ES-I3 (cell line): Measurements from ENCODE around the gene ZBED4.
A peak's percentile ranks its signal among the peaks of the same experiment; 100 is the strongest.

ENCODE experiments used
- H3K36me3 ChIP-seq: 2 replicates; pipeline ENCODE4 v1.6.1; 2013; ENCODE audit warnings: mild to moderate bottlenecking, low read length, control low read depth, moderate library complexity; ENCODE audit not compliant: insufficient read depth
- H3K4me1 ChIP-seq: 2 replicates; pipeline ENCODE4 v1.6.1; 2013; ENCODE audit warnings: mild to moderate bottlenecking, control low read depth, low read length; ENCODE audit not compliant: insufficient read depth
- H3K9ac ChIP-seq: 2 replicates; pipeline ENCODE4 v1.6.1; 2013; ENCODE audit warnings: low read depth, mild to moderate bottlenecking, low read length, moderate library complexity
- H3K9me3 ChIP-seq: 2 replicates; pipeline ENCODE4 v1.6.1; 2013; ENCODE audit warnings: mild to moderate bottlenecking, low read length, moderate library complexity; ENCODE audit not compliant: control insufficient read depth, insufficient read depth

Gene ZBED4

GRCh38 chr22:49918911-49919881 lies 65.6 kb downstream of the ZBED4 start:
- Histone ChIP-seq H3K36me3 (no peaks in the 10 kb centered on the region), H3K9me3 (no peaks in the 10 kb centered on the region), H3K9ac (peak overlapping the region; percentile 93), H3K4me1 (peaks cover 3% of the 10 kb centered on the region; the same call in 1 of the 2 replicates)

- Histone ChIP-seq H3K36me3 (no peaks in the 10 kb centered on the region; the same call in 1 of the 2 replicates), H3K4me1 (peaks cover 3% of the 10 kb centered on the region; the same call in 1 of the 2 replicates), H3K9me3 (no peaks in the 10 kb centered on the region), H3K9ac (no peak overlapping the region)
These were observed 67.2 kb downstream of the ZBED4 start for GRCh38 chr22:49920859-49921258.

- Histone ChIP-seq H3K9me3 (no peaks in the 10 kb centered on the region), H3K9ac (no peak overlapping the region), H3K36me3 (no peaks in the 10 kb centered on the region; the same call in 1 of the 2 replicates), H3K4me1 (peaks cover 3% of the 10 kb centered on the region; the same call in 1 of the 2 replicates)
These were observed 68.0 kb downstream of the ZBED4 start for GRCh38 chr22:49921508-49922278.

GRCh38 chr22:49922484-49922883 lies 68.8 kb downstream of the ZBED4 start:
- no peaks in the 10 kb centered on the region for H3K9me3 ChIP-seq
- no peak overlapping the region for H3K9ac ChIP-seq
- no peaks in the 10 kb centered on the region; the same call in 1 of the 2 replicates for H3K36me3 ChIP-seq
- peaks cover 3% of the 10 kb centered on the region; the same call in 1 of the 2 replicates for H3K4me1 ChIP-seq

GRCh38 chr22:49922926-49923325 lies 69.3 kb downstream of the ZBED4 start:
- Histone ChIP-seq H3K9me3 (no peaks in the 10 kb centered on the region), H3K36me3 (no peaks in the 10 kb centered on the region; the same call in 1 of the 2 replicates), H3K4me1 (peaks cover 3% of the 10 kb centered on the region; the same call in 1 of the 2 replicates), H3K9ac (no peak overlapping the region)

GRCh38 chr22:49923445-49923844 lies 69.8 kb downstream of the ZBED4 start:
- Histone ChIP-seq H3K4me1 (peaks cover 3% of the 10 kb centered on the region; the same call in 1 of the 2 replicates), H3K9ac (no peak overlapping the region), H3K36me3 (no peaks in the 10 kb centered on the region; the same call in 1 of the 2 replicates), H3K9me3 (no peaks in the 10 kb centered on the region)

GRCh38 chr22:49924113-49924833 lies 70.6 kb downstream of the ZBED4 start:
- no peak overlapping the region for H3K9ac ChIP-seq
- H3K4me1 ChIP-seq = peaks cover under 1% of the 10 kb centered on the region; the same call in 1 of the 2 replicates
- no peaks in the 10 kb centered on the region; the same call in 1 of the 2 replicates for H3K36me3 ChIP-seq
- no peaks in the 10 kb centered on the region for H3K9me3 ChIP-seq

GRCh38 chr22:49925525-49926128 lies 72.0 kb downstream of the ZBED4 start:
- H3K9ac ChIP-seq = no peak overlapping the region
- no peaks in the 10 kb centered on the region for H3K4me1 ChIP-seq
- H3K9me3 ChIP-seq = no peaks in the 10 kb centered on the region
- H3K36me3 ChIP-seq = no peaks in the 10 kb centered on the region; the same call in 1 of the 2 replicates

GRCh38 chr22:49926916-49927315 lies 73.3 kb downstream of the ZBED4 start:
- Histone ChIP-seq H3K9me3 (no peaks in the 10 kb centered on the region), H3K36me3 (no peaks in the 10 kb centered on the region; the same call in 1 of the 2 replicates), H3K9ac (no peak overlapping the region), H3K4me1 (no peaks in the 10 kb centered on the region)

- Histone ChIP-seq H3K4me1 (no peaks in the 10 kb centered on the region), H3K9me3 (no peaks in the 10 kb centered on the region), H3K36me3 (no peaks in the 10 kb centered on the region; the same call in 1 of the 2 replicates), H3K9ac (no peak overlapping the region)
These were observed 74.0 kb downstream of the ZBED4 start for GRCh38 chr22:49927483-49928184.

- Histone ChIP-seq H3K36me3 (no peaks in the 10 kb centered on the region; the same call in 1 of the 2 replicates), H3K9ac (no peak overlapping the region), H3K4me1 (no peaks in the 10 kb centered on the region), H3K9me3 (no peaks in the 10 kb centered on the region)
These were observed 74.5 kb downstream of the ZBED4 start for GRCh38 chr22:49928185-49928495.

- H3K9ac ChIP-seq = no peak overlapping the region
- no peaks in the 10 kb centered on the region; the same call in 1 of the 2 replicates for H3K36me3 ChIP-seq
- H3K4me1 ChIP-seq = no peaks in the 10 kb centered on the region
These were observed 75.0 kb downstream of the ZBED4 start for GRCh38 chr22:49928555-49929210.

More at GRCh38 chr22:49928555-49929210, 75.0 kb downstream of the ZBED4 start:
- no peaks in the 10 kb centered on the region for H3K9me3 ChIP-seq
